ELR (cell line): Measurements from ENCODE around the gene DUSP11.
"Not testable (repeated sequence)": the region's sequence is repeated elsewhere in the genome, so short reads cannot be mapped to it uniquely, and the experiment has no call there.

Experiments
- DNase-seq: peaks from one replicate; pipeline ENCODE4 v3.0.0-alpha.2; 2015; ENCODE audit warnings: low read depth

Gene DUSP11

DNA sequence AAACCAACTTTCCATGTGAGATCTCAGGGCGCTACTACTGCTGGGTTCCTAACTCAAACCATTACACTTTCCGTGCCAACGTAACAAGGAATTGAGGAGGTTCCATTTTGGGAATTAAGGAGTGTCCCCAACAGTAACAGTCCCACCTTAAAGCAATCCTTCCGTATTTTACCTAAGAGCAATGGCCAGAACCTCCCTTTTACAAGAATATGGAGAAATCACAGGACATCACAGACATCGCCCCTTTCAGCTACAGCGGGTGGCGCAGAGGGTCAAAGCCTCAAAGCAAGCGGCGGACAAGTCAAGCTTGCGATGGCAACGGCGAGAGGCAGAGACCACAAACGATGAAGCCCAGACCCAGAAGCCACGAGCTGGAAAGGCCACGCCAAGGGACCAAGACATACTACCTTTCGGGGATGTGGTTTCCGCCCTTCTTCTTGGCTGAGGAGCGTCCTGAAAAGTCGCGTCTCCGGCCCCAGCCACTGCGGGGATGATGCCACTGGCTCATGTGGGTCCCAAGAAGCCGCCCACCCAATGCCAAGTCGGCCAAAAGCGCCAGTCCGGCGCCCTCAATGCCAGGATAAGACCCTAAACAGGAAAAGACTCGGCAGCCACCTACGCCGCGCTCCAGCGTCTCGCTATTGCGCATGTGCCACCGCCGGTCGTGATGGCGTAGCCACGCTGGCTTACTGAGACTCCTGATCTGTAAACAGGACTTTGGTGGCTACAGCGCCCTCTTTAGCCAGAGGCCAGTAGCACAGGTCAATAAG, at the start of gene DUSP11:
DUSP11 (minus strand) TSS at position 637 of the 770 bp plus-strand sequence; CDS start at position 508, 129 bp downstream.
- peak; percentile 95 for DNase-seq

- peak; percentile 98 for DNase-seq
Measured at GRCh38 chr2:73828818-73829570, 49.1 kb upstream of the DUSP11 start, which contains the start of gene STAMBP. Gene STAMBP (plus strand): TSS chr2:73828961. CDS start chr2:73830857, 1,896 bp downstream.

DNA sequence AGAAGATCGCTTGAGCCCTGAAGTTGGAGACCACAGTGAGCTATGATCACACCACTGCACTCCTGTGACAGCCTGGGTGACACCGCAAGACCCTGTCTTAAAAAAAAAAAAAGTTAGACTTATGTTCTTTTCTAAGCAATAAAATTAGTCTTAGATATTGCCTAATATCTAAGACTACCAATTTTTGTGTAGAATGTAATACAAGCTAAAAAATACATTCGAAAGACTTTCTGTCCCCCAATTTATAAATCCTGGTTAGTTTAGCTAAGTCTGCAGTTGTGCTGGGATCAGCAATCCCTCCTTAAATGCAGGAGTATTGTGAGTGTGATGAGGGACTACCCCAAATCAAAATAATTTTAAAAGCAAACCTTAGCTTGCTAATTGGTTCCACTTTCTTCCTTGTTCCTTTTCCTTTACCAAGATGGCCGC, 48.5 kb upstream of the DUSP11 start:
- no peak for DNase-seq

- DNase-seq, result no peak
Measured at GRCh38 chr2:73827660-73828388, 47.9 kb upstream of the DUSP11 start.

GRCh38 chr2:73827018-73827417, 47.1 kb upstream of the DUSP11 start:
- DNase-seq, result peak; percentile 66

GRCh38 chr2:73825408-73825807, 45.5 kb upstream of the DUSP11 start:
- no peak for DNase-seq

- peak; percentile 83 for DNase-seq
Measured at GRCh38 chr2:73823916-73824523, 44.1 kb upstream of the DUSP11 start.

- no peak for DNase-seq
Measured at GRCh38 chr2:73823416-73823815, 43.5 kb upstream of the DUSP11 start.

GRCh38 chr2:73822991-73823390, 43.1 kb upstream of the DUSP11 start:
- DNase-seq, result no peak

DNA sequence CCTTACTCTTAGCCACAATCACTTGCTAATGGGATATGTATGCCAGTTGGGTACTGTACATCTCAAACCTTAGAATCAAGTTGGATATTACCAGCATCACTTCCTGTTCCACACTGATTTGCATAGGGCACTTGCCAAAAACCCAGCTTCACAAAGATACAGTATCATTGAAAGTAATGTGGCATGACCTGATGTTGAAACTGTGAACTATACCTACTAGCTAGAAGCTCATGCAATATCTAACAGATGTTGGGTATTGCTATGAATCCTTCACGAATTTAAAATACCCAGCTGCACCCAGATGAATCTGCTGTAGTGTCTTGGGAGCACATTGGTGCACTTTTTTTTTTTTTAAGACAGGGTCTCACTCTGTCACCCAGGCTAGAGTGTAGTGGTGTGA, 42.4 kb upstream of the DUSP11 start:
- no peak for DNase-seq

DNA sequence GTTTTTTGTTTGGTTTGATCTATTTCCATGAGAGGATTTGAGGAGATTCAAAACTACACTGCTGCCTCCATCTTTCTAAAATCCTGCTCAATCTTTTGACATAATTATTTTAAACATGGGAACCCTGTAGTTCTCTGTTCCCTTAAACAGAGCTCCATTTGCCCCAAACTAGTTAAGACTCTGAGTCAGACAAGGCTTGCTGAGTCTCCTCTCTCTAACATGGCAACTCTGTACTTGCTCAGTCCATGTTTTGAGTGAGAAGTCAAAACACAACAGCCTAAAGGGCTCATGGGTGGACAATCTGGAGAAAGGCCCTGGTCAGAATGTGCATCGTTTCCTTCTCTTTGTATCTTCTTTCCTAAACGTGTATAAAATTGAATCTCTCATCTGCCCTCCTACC, 41.8 kb upstream of the DUSP11 start:
- no peak for DNase-seq

DNA sequence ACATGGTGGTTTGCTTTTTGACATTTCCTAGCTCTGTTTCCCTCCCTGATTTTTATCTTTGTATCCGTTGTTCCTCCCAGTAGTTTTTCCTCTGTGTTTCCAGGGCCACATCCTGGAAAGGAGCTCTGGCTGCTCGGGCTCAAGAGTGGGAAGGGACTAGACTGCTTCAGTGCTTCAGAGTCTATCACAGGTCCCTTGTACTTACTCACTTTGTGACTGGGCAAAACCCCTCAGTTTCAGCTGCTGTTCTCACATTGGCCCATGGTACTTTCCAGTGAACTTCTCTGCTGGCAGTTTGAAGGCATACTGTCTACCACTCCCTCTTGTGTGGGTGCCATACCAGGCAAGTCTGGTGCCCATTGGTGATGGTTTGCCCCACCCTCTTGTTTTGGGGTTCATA, 41.3 kb upstream of the DUSP11 start:
- no peak for DNase-seq

DNA sequence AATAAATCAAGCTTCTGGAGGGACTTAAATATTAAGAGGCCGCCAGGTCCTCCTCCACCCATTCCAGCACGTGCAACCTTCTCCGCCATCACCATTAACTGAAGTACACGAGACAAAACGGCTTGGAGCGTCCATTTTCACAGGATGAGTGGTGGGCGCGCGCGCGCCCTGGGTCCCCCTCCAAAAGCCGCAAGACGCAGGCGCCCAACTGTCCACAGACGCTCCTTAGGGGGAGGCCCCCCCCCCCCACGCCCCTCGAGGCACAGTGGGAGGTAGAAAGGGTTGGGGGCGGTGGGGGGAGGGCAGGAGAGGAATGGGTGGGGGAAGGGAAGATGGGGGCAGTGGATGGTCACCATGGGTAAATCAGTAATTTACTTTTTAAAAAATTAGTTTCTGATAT, 38.4 kb upstream of the DUSP11 start:
- DNase-seq, result no peak

- no peak for DNase-seq
Measured at GRCh38 chr2:73812635-73813034, 32.7 kb upstream of the DUSP11 start.

DNA sequence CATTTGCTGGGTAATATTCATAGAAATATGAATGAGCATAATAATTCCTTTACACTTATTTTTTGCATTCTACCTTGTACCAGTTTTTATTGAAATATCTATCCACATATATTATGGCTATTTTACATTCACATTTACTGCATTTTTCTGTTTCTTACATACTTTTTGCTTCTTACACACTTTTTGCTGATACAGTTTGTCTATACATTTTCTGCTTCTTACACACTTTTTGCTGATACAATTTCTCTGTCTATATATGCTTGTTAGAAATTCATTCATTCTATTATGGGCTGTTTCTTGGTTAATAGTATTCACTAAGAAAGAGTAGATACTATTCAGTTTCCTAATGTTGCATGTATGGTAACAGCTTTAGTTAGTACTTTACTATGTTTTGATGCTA, 32.0 kb upstream of the DUSP11 start:
- DNase-seq, result no peak

DNA sequence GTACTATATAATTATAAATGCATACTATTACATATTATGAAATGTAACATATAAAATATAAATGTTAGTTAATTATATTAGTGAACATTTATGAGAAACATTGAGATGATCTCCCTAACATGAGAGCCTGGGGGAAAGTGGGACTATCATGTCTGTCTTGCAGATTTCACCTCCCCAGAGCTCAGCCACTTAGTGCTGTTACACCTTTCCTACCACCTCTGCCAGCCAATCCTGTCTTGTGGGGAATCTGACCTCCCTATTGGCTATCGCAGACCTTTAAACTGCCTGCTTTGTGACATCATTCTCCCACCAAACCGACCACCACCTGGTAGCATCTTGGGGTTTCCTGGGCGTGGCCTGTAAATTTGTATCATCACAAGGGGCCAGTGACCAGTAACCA, 4.0 kb upstream of the DUSP11 start, which contains the start of gene C2orf78:
C2orf78 (plus strand) TSS at position 301 of the 400 bp plus-strand sequence. CDS start 127 bp downstream, outside the sequence.
- not testable (repeated sequence) for DNase-seq

DNA sequence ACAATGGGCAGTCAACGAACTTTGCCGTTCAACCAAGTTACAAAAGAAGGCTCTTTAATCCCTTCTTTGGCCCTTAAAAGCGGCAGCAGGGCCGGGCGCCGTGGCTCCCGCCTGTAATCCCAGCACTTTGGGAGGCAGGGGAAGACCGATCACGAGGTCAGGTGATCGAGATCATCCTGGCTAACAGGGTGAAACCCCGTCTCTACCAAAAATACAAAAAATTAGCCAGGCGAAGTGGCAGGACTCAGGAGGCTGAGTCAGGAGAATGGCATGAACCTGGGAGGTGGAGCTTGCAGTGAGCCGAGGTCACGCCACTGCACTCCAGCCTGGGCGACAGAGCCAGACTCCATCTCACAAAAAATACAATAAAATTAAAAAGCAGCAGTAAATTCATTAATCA, 3.5 kb upstream of the DUSP11 start:
- peak; percentile 16 for DNase-seq

GRCh38 chr2:73780237-73780582, 307 bp upstream of the DUSP11 start:
- DNase-seq, result no peak

GRCh38 chr2:73778867-73779466, 936 bp downstream of the DUSP11 start:
- not testable (repeated sequence) for DNase-seq

DNA sequence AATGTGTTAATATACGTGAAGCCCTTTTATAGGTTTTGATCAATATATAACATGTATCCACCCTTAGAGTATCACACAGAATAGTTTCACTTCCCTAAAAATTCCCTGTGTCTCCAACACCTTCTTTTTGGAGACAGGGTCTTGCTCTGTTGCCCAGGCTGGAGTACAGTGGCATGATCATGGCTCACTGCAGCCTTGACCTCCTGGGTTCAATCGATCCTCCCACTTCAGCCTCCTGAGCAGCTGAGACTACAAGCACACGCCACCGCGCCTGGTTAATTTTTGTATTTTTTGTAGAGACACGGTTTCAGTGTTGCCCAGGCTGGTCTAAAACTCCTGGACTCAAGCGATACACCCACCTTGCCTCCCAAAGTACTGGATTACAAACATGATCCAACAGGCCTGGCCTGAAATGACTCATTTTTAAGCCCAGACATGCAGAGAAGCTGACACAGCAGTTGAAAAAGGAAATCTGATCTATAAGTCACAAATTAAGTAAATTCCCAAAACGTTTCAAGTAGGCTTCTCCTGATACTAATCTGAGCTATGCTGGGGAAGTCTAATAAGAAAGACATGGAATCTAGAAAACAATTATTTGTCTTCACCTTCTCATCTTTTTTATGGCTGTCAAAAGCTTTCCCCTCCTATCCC, 2.9 kb downstream of the DUSP11 start:
- DNase-seq, result peak; percentile 44

DNA sequence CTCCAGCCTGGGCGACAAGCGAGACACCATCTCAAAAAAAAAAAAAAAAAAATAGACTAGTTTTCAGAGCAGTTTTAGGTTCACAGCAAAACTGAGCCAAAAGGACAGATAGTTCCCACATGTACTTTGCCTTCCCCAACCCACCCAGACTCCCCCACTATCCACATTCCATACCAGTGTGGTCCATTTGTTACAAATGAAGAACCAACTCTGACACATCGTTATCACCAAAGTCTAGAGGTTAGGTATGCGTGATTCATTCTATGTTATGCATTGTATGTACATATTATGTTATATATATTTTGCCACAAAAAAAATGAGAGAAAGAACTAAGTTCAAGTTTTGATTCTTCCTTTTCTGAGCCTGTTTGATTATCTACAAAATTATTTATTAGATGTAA, 3.5 kb downstream of the DUSP11 start:
- no peak for DNase-seq
